Epithelial cell of proximal tubule (primary cell): ENCODE data around the gene VPS41. TPM values are rescaled to one million over a fixed set of nuclear protein-coding genes. Genes with fewer than 3 reads are reported as not detected.

Source experiments
- DNase-seq: peaks from one replicate; pipeline ENCODE4 v3.0.0-alpha.2; 2011; ENCODE audit warnings: low read depth
- H3K4me3 ChIP-seq: 2 replicates; pipeline ENCODE4 v1.5.1; 2011; ENCODE audit warnings: low read depth, mild to moderate bottlenecking, low read length
- total RNA-seq: library from RNA; depleted of rRNA; stranded (reverse); fragments of >200 nt; gene quantifications from 2 replicates; pipeline ENCODE4 v1.2.3, GENCODE V29; 2015
- TF ChIP-seq, protein P1 (sequence below): conservative IDR thresholded peaks from 2 replicates; pipeline ENCODE4 v1.5.1; 2012; ENCODE audit warnings: low read depth, mild to moderate bottlenecking, low read length

Gene VPS41
- total RNA-seq, 1 donor from 2014 or later, result 22.7 TPM

GRCh38 chr7:38907766-38908165 lies 1.2 kb downstream of the VPS41 start:
- DNase-seq, result no peak
- TF ChIP-seq, protein P1, sequence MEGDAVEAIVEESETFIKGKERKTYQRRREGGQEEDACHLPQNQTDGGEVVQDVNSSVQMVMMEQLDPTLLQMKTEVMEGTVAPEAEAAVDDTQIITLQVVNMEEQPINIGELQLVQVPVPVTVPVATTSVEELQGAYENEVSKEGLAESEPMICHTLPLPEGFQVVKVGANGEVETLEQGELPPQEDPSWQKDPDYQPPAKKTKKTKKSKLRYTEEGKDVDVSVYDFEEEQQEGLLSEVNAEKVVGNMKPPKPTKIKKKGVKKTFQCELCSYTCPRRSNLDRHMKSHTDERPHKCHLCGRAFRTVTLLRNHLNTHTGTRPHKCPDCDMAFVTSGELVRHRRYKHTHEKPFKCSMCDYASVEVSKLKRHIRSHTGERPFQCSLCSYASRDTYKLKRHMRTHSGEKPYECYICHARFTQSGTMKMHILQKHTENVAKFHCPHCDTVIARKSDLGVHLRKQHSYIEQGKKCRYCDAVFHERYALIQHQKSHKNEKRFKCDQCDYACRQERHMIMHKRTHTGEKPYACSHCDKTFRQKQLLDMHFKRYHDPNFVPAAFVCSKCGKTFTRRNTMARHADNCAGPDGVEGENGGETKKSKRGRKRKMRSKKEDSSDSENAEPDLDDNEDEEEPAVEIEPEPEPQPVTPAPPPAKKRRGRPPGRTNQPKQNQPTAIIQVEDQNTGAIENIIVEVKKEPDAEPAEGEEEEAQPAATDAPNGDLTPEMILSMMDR, result no peak
- peak overlapping the region; percentile 88 for H3K4me3 ChIP-seq

DNA sequence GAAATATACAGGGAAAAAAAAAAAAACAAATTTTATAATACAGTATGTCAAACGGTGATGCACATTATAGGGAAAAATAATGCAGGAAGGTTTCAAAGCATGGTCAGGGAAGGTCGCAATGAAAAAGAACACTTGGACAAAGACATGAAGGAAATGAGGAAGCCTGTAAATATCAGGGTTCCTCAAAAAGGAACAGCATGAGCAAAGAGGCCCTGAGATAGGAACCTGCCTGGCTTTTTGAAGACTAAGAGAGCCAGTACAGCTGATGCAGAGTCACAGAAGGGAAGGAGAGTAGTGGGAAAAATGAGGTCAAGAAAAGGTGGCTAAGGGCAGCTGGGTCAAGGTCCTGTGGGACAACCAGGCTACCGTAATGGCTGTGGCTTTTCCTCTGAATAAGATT lies 1.9 kb downstream of the VPS41 start:
- TF ChIP-seq, protein P1, result no peak
- no peak overlapping the region for H3K4me3 ChIP-seq
- DNase-seq, result no peak

DNA sequence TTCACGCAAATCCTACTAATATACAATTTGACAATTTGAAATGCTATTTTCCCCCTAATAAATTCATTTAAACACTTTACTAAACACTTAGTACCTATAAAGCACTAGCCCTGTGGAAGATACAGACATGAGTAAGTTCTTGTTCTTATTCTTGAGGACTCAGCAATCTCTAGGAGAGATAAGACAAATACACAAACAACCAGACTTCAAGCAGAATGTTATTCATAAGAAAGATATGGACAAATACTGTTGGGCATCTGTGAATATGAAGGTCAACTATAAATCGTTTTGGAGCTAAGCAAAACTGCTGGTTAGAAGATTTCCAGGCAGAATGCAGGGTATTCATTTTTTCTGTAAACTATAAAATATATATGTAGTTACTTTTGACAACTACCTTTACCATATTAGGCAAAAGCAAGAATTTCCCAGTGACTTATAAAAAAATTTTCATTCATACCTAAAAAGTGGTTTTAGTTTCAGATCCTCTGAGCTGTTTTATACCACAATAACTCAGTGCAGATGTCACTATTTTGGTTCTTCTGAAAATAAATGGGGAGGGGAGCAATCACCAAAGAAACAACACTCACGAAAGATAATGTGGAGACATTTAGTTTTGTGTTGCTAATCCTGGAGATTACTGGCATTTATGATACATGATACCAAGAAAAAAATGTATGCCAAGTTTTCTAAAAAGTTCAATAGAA lies 3.8 kb downstream of the VPS41 start:
- DNase-seq, result no peak
- H3K4me3 ChIP-seq, result no peak overlapping the region
- TF ChIP-seq, protein P1, result no peak

DNA sequence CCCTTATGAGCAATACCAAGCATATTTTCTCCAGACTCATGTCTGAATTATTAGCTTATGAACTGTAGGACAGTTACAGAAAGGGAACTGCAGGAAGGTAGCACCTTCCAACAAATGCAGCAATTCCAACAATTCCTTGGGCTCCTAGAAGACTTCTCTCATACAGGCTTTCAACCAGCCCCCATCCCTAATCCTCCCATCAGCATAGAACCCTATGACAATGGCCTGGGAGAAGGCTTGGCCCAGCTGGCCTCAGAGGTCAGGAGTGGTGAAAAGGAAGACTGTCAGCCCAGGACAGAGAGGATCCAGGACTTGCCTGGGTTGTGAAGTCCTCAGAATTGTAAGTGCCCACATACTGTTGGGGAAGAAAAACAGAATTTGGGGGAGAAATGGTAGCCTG lies 5.9 kb downstream of the VPS41 start:
- DNase-seq, result no peak
- H3K4me3 ChIP-seq, result no peak overlapping the region
- TF ChIP-seq, protein P1, result no peak

- DNase-seq, result no peak
- TF ChIP-seq, protein P1, result no peak
- no peak overlapping the region for H3K4me3 ChIP-seq
These were observed 6.5 kb downstream of the VPS41 start for GRCh38 chr7:38902449-38902848.

DNA sequence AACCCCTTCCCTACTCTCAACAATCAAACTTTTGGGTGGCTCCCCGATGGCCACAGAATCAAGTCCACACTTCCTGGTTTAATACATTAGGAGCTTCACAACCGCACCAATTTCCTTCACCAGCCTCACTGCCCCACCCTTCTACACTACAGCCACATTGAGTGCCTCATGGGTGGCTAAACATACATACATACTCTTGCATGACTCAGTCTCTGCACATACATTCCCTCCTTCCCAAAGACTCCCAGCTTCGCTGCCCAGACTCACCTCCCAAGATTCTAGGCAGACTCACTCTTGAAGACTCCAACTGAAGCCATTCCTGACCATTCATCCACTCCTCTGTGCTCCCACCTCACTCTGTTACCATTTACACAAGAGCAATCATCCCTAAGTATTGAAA lies 15.9 kb downstream of the VPS41 start:
- TF ChIP-seq, protein P1, result no peak
- DNase-seq, result no peak
- H3K4me3 ChIP-seq, result no peak overlapping the region

DNA sequence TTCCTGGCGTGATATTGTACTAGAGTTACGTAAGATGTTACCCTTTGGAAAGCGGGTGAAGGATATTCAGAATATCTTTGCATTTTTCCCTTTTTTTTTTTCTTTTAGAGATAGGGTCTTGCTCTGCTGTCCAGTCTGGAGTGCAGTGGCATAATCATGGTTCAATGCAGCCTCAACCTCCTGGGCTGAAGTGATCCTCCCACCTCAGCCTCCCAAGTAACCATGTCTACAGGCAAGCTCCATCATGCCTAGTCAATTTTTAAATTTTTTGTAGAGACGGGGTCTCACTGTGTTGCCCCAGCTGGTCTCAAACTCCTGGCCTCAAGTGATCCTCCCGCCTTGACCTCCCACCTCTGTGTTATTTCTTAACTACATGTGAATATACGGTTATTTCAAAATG lies 18.4 kb downstream of the VPS41 start:
- DNase-seq, result no peak
- TF ChIP-seq, protein P1, result no peak
- no peak overlapping the region for H3K4me3 ChIP-seq
